Prostate gland (tissue), 2 donors: Measurements from ENCODE around the gene MRFAP1.

Experiments
- CTCF ChIP-seq, 4 experiments: fragments of 200-600 bp in 2 of 4; fragments of 450-650 bp in 2 of 4; sonication (generic) in 2 of 4; IDR thresholded peaks; 1 replicate in 3 of 4; 2 replicates in 1 of 4; pipeline ENCODE4 v1.5.1; 2016 to 2019; ENCODE audit warnings: antibody characterized with exemption in 4 of 4, mild to moderate bottlenecking in 2 of 4, moderate library complexity in 2 of 4
- POLR2A ChIP-seq: fragments of 450-650 bp; IDR thresholded peaks from one replicate; pipeline ENCODE4 v1.6.1; 2016; ENCODE audit warnings: antibody characterized with exemption, mild to moderate bottlenecking
- POLR2AphosphoS5 ChIP-seq: sonication (generic); formaldehyde crosslinking; IDR thresholded peaks from one replicate; pipeline ENCODE4 v1.6.1; 2017; ENCODE audit warnings: antibody characterized with exemption

GRCh38 chr4:6663596-6664393 is 23.3 kb downstream of the MRFAP1 start:
- no peak for TF ChIP-seq CTCF (IDR thresholded peaks at IDR 0.05)
- no peak for TF ChIP-seq POLR2A
- TF ChIP-seq POLR2AphosphoS5 = no peak
